CD4-positive, alpha-beta T cell (primary cell): ENCODE results near the gene MAGI1. TPM values are rescaled to one million over a fixed set of nuclear protein-coding genes. Genes with fewer than 3 reads are reported as not detected.

Source experiments
- ATAC-seq: fragments of 200-7000 bp; cut with Tn5 transposase; one replicate; pipeline ENCODE4 v1.10.0; 2022; ENCODE audit warnings: mild to moderate bottlenecking; ENCODE audit not compliant: poor library complexity
- CTCF ChIA-PET: fragments of 350-600 bp; sonication (Branson Sonifier 250); formaldehyde crosslinking; loops from one replicate; lab custom pipeline; 2021; ENCODE audit warnings: antibody characterized with exemption, inconsistent platforms; lab: Charles Lee
- POLR2A ChIA-PET: fragments of 350-600 bp; sonication (Branson Sonifier 250); formaldehyde crosslinking; loops from one replicate; lab custom pipeline; 2021; ENCODE audit warnings: antibody characterized with exemption, inconsistent platforms; lab: Charles Lee
- DNase-seq, 14 experiments: peaks; one replicate each; pipeline ENCODE4 v3.0.0-alpha.2; 2013 to 2020; ENCODE audit warnings: mixed read lengths in 2 of 14
- H3K27ac ChIP-seq, 2 donors: one replicate each; pipeline versions ENCODE4 v1.5.1 to v1.7.0; 2013; ENCODE audit warnings: low read length in 2 of 2, low read depth in 1 of 2, mild to moderate bottlenecking in 1 of 2
- H3K27me3 ChIP-seq, 2 experiments: 1 replicate in 1 of 2; 2 replicates in 1 of 2; pipeline versions ENCODE4 v1.6.1 to v1.7.0; 2013; ENCODE audit warnings: low read length in 2 of 2, control low read depth in 1 of 2, mild to moderate bottlenecking in 1 of 2, moderate library complexity in 1 of 2; ENCODE audit not compliant: insufficient read depth in 2 of 2, control insufficient read depth in 1 of 2
- H3K36me3 ChIP-seq: one replicate; pipeline ENCODE4 v1.6.1; 2013; ENCODE audit warnings: low read length, control low read depth; ENCODE audit not compliant: insufficient read depth
- H3K4me1 ChIP-seq: one replicate; pipeline ENCODE4 v1.6.1; 2013; ENCODE audit warnings: low read length, control low read depth; ENCODE audit not compliant: insufficient read depth
- H3K4me3 ChIP-seq: one replicate; pipeline ENCODE4 v1.5.1; 2013; ENCODE audit warnings: mild to moderate bottlenecking, low read length, moderate library complexity
- H3K9me3 ChIP-seq, 2 experiments: 1 replicate in 1 of 2; 2 replicates in 1 of 2; pipeline versions ENCODE4 v1.6.1 to v1.7.0; 2013; ENCODE audit warnings: low read length in 2 of 2, mild to moderate bottlenecking in 2 of 2, control low read depth in 1 of 2, moderate library complexity in 1 of 2; ENCODE audit not compliant: control insufficient read depth in 1 of 2, insufficient read depth in 1 of 2
- H3K27ac Mint-ChIP-seq: one replicate; pipeline ENCODE4 v1.8.0; 2020; ENCODE audit warnings: mixed read lengths
- H3K27me3 Mint-ChIP-seq: one replicate; pipeline ENCODE4 v1.8.0; 2021; ENCODE audit warnings: mixed read lengths
- H3K36me3 Mint-ChIP-seq: one replicate; pipeline ENCODE4 v1.8.0; 2021; ENCODE audit warnings: low read depth, mixed read lengths
- H3K4me1 Mint-ChIP-seq: one replicate; pipeline ENCODE4 v1.8.0; 2021; ENCODE audit warnings: low read depth, mixed read lengths
- H3K4me3 Mint-ChIP-seq: one replicate; pipeline ENCODE4 v1.8.0; 2020; ENCODE audit warnings: mild to moderate bottlenecking, mixed read lengths
- H3K9me3 Mint-ChIP-seq: one replicate; pipeline ENCODE4 v1.8.0; 2020; ENCODE audit warnings: mixed read lengths
- CTCF ChIP-seq: fragments of 200-600 bp; IDR thresholded peaks from one replicate; pipeline ENCODE4 v1.8.0; 2022; ENCODE audit warnings: antibody characterized with exemption, mild to moderate bottlenecking
- intact Hi-C, 2 experiments: fragments of 100-400 bp; cut with DNase I in 1 of 2; cut with micrococcal nuclease in 1 of 2; formaldehyde crosslinking; loops; one replicate each; pipeline versions ENCODE4 v1.15.1 to v1.9.0; 2023 to 2025; cut with DNase I, micrococcal nuclease
- total RNA-seq, 174 experiments: library from RNA in 2 of 174; stranded (reverse) in 2 of 174; gene quantifications; one replicate each; pipeline ENCODE4 v1.2.3 and lab custom pipeline; 2021 to 2026

The MAGI1 gene
- total RNA-seq, 2 experiments from 2014 or later: not detected

DNA sequence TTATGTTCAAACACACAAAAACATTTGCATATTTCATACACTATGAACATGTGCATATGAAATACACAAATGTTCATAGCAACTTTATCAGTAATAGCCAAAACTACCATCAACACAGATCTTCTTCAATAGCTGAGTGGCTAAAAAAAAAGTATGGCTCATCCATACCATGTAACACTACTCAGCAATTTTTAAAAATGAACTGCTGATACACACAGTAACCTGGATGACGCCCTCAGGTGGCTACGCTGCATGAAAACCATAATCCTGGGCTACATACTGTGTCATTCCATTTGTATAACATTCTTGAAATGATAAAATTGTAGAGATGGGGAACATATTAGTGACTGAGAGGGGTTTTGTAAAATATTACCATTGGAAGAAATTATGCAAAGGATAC, 243.6 kb downstream of the MAGI1 start:
- Histone ChIP-seq H3K27ac (no peak overlapping the region), H3K9me3 (no peaks in the 10 kb centered on the region), H3K4me3 (no peak overlapping the region), H3K36me3 (no peaks in the 10 kb centered on the region), H3K4me1 (no peaks in the 10 kb centered on the region), H3K27me3 (no peaks in the 10 kb centered on the region)
- Mint-ChIP-seq H3K36me3 (no peaks in the 10 kb centered on the region), H3K4me1 (no peaks in the 10 kb centered on the region), H3K27ac (no peak overlapping the region), H3K27me3 (no peaks in the 10 kb centered on the region), H3K9me3 (no peaks in the 10 kb centered on the region), H3K4me3 (no peak overlapping the region)
- CTCF ChIA-PET: no interaction called here
- DNase-seq (no peak), ATAC-seq (no peak)
- no peak for TF ChIP-seq CTCF
- intact Hi-C loops: no loop called here
- POLR2A ChIA-PET: no interaction called here

- no peak for ATAC-seq
- Mint-ChIP-seq H3K36me3 (no peaks in the 10 kb centered on the region), H3K27me3 (no peaks in the 10 kb centered on the region), H3K4me1 (no peaks in the 10 kb centered on the region), H3K4me3 (no peak overlapping the region), H3K27ac (no peak overlapping the region), H3K9me3 (no peaks in the 10 kb centered on the region)
- H3K36me3 ChIP-seq: no peaks in the 10 kb centered on the region
- no peaks in the 10 kb centered on the region for H3K27me3 ChIP-seq
- intact Hi-C loops: no loop called here
- H3K4me1 ChIP-seq: no peaks in the 10 kb centered on the region
- no peak overlapping the region for H3K4me3 ChIP-seq
- H3K27ac ChIP-seq: no peak overlapping the region
- CTCF ChIA-PET: no interaction called here
- no peak for TF ChIP-seq CTCF
- POLR2A ChIA-PET: no interaction called here
- DNase-seq: no peak
- H3K9me3 ChIP-seq: no peaks in the 10 kb centered on the region
These were observed 245.1 kb downstream of the MAGI1 start for GRCh38 chr3:65793495-65794200.

- no peak overlapping the region for H3K27ac ChIP-seq
- H3K9me3 ChIP-seq: peaks cover 0 to 1% of the 10 kb centered on the region in 2 experiments
- CTCF ChIA-PET: no interaction called here
- POLR2A ChIA-PET: no interaction called here
- intact Hi-C loops: no loop called here
- TF ChIP-seq CTCF: no peak
- ATAC-seq (no peak), DNase-seq (no peak)
- H3K27me3 ChIP-seq: no peaks in the 10 kb centered on the region
- no peaks in the 10 kb centered on the region for H3K9me3 Mint-ChIP-seq
- no peak overlapping the region for H3K27ac Mint-ChIP-seq
- H3K4me1 ChIP-seq: no peaks in the 10 kb centered on the region
- H3K4me3 Mint-ChIP-seq: no peak overlapping the region
- H3K4me3 ChIP-seq: no peak overlapping the region
- no peaks in the 10 kb centered on the region for H3K36me3 Mint-ChIP-seq
- H3K27me3 Mint-ChIP-seq: no peaks in the 10 kb centered on the region
- no peaks in the 10 kb centered on the region for H3K36me3 ChIP-seq
- no peaks in the 10 kb centered on the region for H3K4me1 Mint-ChIP-seq
These were observed 250.3 kb downstream of the MAGI1 start for GRCh38 chr3:65788461-65788860.
